ENCODE data around the gene CLEC2L. TPM values are rescaled to one million over a fixed set of nuclear protein-coding genes. Genes with fewer than 3 reads are reported as not detected.

CLEC2L gene
- total RNA-seq, 1 donor from 2014 or later: not detected

DNA sequence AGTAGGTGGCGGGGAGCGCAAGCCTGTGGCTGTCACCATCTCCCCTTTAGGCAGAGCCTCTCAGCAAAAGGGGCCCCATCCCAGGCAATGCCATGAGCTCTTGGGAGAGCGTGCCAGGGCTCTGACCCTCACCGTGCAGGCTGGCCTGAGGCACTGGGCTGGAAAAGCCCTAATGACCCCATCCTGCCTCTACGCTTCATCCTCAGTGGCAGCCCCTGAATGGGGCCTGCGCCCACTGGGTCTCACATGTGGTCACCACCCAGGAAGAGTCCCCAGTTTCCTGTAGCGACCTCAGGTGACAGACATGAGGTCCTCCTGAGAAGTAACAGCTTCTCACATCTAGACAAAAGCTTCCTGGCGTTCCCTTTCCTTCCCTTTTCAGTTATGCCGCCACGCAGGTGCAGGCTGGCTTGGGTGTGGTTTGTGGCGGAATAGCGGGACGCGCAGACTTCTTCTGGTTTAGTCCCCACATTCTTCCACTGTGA, 59.2 kb downstream of the CLEC2L start:
- H3K4me3 ChIP-seq (ENCODE audit: low read depth, low read length): no peak overlapping the region
- DNase-seq (ENCODE audit: low read depth): no peak
- TF ChIP-seq, protein P1, sequence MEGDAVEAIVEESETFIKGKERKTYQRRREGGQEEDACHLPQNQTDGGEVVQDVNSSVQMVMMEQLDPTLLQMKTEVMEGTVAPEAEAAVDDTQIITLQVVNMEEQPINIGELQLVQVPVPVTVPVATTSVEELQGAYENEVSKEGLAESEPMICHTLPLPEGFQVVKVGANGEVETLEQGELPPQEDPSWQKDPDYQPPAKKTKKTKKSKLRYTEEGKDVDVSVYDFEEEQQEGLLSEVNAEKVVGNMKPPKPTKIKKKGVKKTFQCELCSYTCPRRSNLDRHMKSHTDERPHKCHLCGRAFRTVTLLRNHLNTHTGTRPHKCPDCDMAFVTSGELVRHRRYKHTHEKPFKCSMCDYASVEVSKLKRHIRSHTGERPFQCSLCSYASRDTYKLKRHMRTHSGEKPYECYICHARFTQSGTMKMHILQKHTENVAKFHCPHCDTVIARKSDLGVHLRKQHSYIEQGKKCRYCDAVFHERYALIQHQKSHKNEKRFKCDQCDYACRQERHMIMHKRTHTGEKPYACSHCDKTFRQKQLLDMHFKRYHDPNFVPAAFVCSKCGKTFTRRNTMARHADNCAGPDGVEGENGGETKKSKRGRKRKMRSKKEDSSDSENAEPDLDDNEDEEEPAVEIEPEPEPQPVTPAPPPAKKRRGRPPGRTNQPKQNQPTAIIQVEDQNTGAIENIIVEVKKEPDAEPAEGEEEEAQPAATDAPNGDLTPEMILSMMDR (conservative IDR thresholded peaks at IDR 0.05; ENCODE audit: low read depth, low read length): no peak

DNA sequence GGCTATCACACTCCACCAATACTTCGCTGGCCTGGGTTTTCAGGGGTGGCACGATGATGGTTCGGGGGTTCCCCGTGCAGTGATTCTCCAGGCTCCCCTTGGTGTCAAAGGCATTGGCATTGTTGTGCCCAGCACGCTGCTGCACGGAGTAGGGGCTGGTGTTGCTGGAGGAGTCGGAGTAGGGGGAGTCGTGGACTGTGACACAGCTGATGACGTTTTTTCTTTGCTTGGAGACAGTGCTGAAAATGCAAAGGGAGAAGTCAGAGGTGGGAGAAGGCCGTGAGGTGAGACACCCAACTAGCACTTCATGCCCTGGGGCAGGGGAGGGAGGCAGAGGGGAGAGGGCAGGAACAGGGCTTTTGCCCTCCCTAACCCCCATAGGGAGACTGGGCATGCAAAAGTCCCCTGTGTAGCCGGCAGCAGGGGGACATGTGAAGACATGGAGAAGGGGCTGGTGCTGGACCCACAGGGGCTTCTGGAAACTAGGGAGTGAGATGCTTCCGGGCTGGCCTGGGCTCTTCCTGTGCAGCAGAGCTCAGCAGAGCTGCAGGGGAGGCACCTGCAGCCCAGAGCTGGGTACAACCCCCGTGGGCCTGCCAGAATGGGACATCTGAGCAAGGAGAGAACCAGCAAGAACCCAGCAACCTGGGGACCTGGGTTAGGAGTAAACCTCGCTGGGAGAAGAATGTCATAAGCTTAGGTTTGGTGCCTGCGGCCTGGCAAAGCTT, 60.5 kb downstream of the CLEC2L start:
- H3K4me3 ChIP-seq (ENCODE audit: low read depth, low read length): no peak overlapping the region
- DNase-seq (ENCODE audit: low read depth): no peak
- TF ChIP-seq, protein P1 (conservative IDR thresholded peaks at IDR 0.05; ENCODE audit: low read depth, low read length): no peak

DNA sequence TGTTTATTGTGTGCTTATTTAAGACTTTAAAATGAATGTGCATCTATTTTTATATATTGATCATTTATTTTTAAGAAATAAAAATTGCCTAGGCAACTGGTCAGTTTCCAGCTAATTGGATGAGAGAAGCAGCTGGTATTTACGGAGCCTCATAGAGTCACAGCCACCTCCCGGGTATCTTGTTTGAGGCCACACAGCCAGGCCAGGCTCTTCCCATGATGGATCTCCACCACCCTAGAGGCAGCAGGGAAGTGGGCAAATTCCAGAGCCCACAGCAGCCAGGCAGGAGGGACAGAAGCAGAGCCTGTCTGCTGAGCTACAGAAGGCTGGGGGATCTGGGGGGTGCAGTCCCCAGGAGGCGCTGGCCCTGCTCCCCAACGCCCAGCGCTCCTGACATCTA, 61.6 kb downstream of the CLEC2L start:
- H3K4me3 ChIP-seq (ENCODE audit: low read depth, low read length): no peak overlapping the region
- no peak for DNase-seq (ENCODE audit: low read depth)
- TF ChIP-seq, protein P1 (conservative IDR thresholded peaks at IDR 0.05; ENCODE audit: low read depth, low read length): no peak

DNA sequence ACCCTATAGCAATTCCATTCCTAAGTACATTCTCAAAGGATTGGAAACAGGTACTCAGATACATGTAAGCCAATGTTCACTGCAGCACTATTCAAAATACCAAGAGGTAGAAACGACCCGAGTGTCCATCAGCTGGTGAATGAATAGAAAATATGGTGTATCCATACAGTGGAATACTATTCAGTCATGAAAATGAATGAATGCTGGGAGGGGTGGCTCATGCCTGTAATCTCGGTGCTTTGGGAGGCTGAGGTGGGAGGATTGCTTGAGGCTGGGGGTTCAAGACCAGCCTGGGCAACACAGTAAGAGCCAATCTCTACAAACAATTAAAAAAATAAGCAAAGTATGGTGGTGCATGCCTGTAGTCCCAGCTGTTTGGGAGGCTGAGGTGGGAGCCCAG, 62.8 kb downstream of the CLEC2L start:
- no peak for DNase-seq (ENCODE audit: low read depth)
- TF ChIP-seq, protein P1 (conservative IDR thresholded peaks at IDR 0.05; ENCODE audit: low read depth, low read length): no peak
- H3K4me3 ChIP-seq (ENCODE audit: low read depth, low read length): no peak overlapping the region

DNA sequence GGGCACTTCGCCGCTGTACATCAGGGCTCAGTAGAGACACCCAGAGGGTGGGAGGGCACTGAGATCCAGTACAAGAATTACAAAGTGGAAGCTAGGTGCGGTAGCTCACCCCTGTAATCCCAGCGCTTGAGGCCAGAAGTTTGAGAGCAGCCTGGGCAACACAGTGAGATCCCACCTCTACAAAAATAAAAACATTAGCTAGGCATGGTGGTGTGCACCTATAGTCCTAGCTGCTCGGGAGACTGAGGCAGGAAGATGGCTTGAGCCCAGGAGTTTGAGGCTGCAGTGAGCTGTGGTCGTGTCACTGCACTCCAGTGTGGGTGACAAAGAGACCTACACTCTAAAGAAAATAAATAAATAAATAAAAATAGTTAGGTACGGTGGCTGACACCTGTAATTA, 64.0 kb downstream of the CLEC2L start:
- no peak for DNase-seq (ENCODE audit: low read depth)
- H3K4me3 ChIP-seq (ENCODE audit: low read depth, low read length): no peak overlapping the region
- TF ChIP-seq, protein P1 (conservative IDR thresholded peaks at IDR 0.05; ENCODE audit: low read depth, low read length): no peak

DNA sequence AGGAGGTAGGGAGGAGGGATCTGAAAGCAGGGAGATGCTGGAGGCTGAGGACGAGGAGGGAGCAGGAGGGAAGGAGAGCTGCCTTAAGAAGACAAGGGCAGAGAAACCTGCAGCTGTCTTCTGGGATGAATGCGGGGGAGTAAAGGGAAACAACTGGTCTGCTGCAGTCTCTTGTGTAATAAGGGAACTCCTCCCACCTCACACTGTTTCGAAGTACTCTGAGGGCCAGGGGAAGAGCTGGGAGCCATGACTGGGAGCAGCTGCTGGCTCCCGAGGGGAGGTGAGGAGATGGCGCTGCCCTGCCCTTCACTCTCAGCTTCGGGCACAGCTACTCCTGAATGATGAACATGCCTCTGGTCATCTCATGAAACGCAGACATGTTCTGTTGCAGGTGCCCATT, 65.1 kb downstream of the CLEC2L start:
- TF ChIP-seq, protein P1 (conservative IDR thresholded peaks at IDR 0.05; ENCODE audit: low read depth, low read length): no peak
- no peak for DNase-seq (ENCODE audit: low read depth)

GRCh38 chr7:139589474-139589873, 66.0 kb downstream of the CLEC2L start:
- H3K4me3 ChIP-seq (ENCODE audit: low read depth, low read length): no peak overlapping the region
- TF ChIP-seq, protein P1 (conservative IDR thresholded peaks at IDR 0.05; ENCODE audit: low read depth, low read length): no peak
- DNase-seq (ENCODE audit: low read depth): no peak

More for the DNA sequence above, 65.1 kb downstream of the CLEC2L start:
- no peak overlapping the region for H3K4me3 ChIP-seq (ENCODE audit: low read depth, low read length)

Measured in epithelial cell of proximal tubule (primary cell).